Spinal cord (tissue), 10 donors: ENCODE measurements around the gene RCAN2. TPM values are rescaled to one million over a fixed set of nuclear protein-coding genes. Genes with fewer than 3 reads are reported as not detected.
A peak's percentile ranks its signal among the peaks of the same experiment; 100 is the strongest.
"Not testable (repeated sequence)": the region's sequence is repeated elsewhere in the genome, so short reads cannot be mapped to it uniquely, and the experiment has no call there.

Experiments used
- DNase-seq, 6 donors: peaks; one replicate each; pipeline versions ENCODE4 v3.0.0 to v3.0.0-alpha.2; 2013 to 2015; ENCODE audit warnings: low spot score in 6 of 6, low read depth in 4 of 6
- H3K27ac ChIP-seq: one replicate; pipeline ENCODE4 v1.5.1; 2013; ENCODE audit warnings: low read depth, low read length, control low read depth
- H3K27me3 ChIP-seq: one replicate; pipeline ENCODE4 v1.6.1; 2013; ENCODE audit warnings: low read length; ENCODE audit not compliant: control insufficient read depth, insufficient read depth
- H3K36me3 ChIP-seq: one replicate; pipeline ENCODE4 v1.6.1; 2013; ENCODE audit warnings: low read length; ENCODE audit not compliant: control insufficient read depth, insufficient read depth
- H3K4me1 ChIP-seq: one replicate; pipeline ENCODE4 v1.6.1; 2013; ENCODE audit warnings: low read length; ENCODE audit not compliant: control insufficient read depth, insufficient read depth
- H3K4me3 ChIP-seq: one replicate; pipeline ENCODE4 v1.5.1; 2013; ENCODE audit warnings: low read depth, low read length, control low read depth
- H3K9me3 ChIP-seq: one replicate; pipeline ENCODE4 v1.6.1; 2013; ENCODE audit warnings: low read length; ENCODE audit not compliant: control insufficient read depth, insufficient read depth
- WGBS: methylation state at CpG from one replicate; pipeline ENCODE4 v1.1.5; 2013; ENCODE audit warnings: missing lambda C conversion rate; ENCODE audit not compliant: insufficient coverage; 5-methylcytosine and 5-hydroxymethylcytosine counted together
- polyA plus RNA-seq, 2 donors: library from polyadenylated mRNA; unstranded; fragments of 120-200 nt; gene quantifications; one replicate each; pipeline ENCODE4 v1.2.1, GENCODE V29; 2013; ENCODE audit not compliant: insufficient read length in 2 of 2
- total RNA-seq, 2 donors: library from RNA; depleted of rRNA in 1 of 2; stranded (reverse); fragments of 120-200 nt in 1 of 2; fragments of >200 nt in 1 of 2; gene quantifications; one replicate each; pipeline versions ENCODE4 v1.2.3 to v1.2.4, GENCODE V29; 2013 to 2014
- donor health status: healthy.

Gene RCAN2
- total and polyA plus RNA-seq, 4 donors = 16.4 to 80.3 (median 60.3) TPM

DNA sequence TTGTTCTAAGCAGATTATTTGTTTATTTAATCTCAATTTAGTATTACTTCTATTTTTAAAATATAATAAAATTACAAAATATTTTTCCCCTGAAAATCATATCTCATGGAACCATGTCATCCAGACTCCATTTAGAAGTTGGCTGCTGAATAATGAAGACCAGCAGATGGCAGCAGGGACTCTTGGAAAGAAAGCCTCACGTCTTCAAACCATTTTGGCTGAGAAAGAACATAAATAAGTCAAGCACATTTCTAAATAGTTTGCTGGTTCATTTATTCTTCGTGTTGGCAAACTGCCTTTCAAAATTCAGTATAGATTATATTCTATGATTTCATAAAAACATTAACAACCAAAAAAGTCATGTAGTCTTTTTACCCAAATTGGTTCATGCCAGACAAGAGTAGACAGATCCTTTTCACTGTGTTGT is 71.7 kb downstream of the RCAN2 start:
- DNase-seq = peak; percentile 50 to 95 (median 68)
- Histone ChIP-seq H3K27ac (no peak overlapping the region), H3K4me1 (no peaks in the 10 kb centered on the region), H3K36me3 (no peaks in the 10 kb centered on the region), H3K27me3 (no peaks in the 10 kb centered on the region), H3K9me3 (no peaks in the 10 kb centered on the region), H3K4me3 (no peak overlapping the region)
- WGBS = no CpG with 5 or more reads among the region's 2 CpGs

DNA sequence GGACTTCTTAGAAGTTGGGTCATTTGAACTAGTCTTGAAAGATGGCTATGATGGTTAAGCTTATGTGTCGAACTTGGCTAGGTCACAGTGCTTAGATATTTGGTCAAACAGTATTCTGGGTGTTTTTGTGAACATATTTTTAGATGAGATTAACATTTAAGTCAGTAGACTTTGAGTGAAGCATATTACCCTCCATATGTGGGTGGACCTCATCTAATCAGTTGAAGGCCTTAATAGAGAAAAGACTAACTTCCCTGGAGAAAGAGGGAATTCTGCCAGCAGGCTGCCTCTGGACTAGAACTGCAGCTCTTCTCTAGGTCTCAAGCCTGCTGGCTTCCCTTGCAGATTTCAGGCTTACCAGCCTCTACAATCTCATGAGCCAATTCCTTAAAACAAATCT is 76.9 kb downstream of the RCAN2 start:
- no peaks in the 10 kb centered on the region for H3K4me1 ChIP-seq
- no peak overlapping the region for H3K27ac ChIP-seq
- no peaks in the 10 kb centered on the region for H3K9me3 ChIP-seq
- no peaks in the 10 kb centered on the region for H3K27me3 ChIP-seq
- no peaks in the 10 kb centered on the region for H3K36me3 ChIP-seq
- no peak for DNase-seq
- WGBS = 100% methylated on average over 1 of the region's 1 CpG
- no peak overlapping the region for H3K4me3 ChIP-seq

DNA sequence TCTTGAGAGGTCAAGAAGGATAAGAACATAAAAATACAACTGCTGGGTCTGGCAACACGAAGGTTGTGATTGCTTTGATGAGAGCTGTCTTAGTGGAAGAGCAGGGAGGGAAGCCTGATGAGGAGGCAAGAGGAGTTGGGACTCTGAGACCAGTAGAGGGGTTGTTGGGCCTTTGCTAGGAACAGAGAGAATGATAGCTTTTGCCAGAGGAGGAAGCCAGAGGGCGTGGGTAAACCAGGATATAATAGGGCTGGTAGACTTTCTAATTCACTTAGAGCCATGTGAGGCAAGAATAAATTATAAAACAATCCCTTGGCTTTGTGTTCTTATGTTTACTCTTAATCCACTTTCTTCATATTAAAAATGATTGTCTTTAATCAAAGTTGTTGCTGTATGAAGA is 78.6 kb downstream of the RCAN2 start:
- 29% methylated on average over 1 of the region's 2 CpGs for WGBS
- Histone ChIP-seq H3K9me3 (no peaks in the 10 kb centered on the region), H3K27me3 (no peaks in the 10 kb centered on the region), H3K4me1 (no peaks in the 10 kb centered on the region), H3K27ac (no peak overlapping the region), H3K36me3 (no peaks in the 10 kb centered on the region), H3K4me3 (no peak overlapping the region)
- DNase-seq = no peak

DNA sequence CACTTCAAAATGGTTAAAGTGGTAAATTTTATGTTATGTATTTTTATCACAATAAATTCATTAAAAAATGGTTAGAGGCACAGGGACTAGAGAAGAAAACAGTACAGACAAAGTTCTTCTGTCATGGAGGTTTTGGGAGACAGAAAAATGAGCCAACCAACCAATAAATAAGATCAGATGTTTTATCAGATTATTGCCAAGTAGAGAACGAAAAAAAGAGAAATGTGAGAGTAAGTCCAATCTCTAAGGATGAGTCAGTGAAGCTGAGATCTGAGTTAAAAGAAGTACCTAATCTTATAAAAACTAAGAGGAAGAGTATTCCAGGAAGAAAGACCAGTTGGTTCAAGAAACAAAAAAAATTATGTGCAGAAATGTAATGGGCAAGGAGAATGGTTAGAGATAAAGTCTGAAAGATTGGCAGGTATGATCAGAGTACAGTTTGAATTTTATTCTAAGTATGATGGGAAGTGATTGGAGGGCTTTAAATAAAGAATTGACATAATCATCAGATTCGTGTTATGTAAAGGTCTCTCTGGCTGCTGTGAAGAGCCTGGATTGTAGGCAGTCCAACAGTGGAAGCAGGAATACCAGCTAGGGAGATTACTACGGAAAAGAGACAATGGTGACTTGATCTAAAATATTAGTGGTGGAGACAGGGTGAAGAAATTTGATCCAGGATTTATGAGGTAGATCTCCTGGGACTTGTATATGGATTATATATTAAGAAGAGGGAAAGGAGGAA is 79.6 kb downstream of the RCAN2 start:
- no peak for DNase-seq
- 83% methylated on average over 2 of the region's 3 CpGs for WGBS
- H3K27me3 ChIP-seq = no peaks in the 10 kb centered on the region
- no peak overlapping the region for H3K4me3 ChIP-seq
- no peaks in the 10 kb centered on the region for H3K9me3 ChIP-seq
- no peaks in the 10 kb centered on the region for H3K4me1 ChIP-seq
- no peak overlapping the region for H3K27ac ChIP-seq
- no peaks in the 10 kb centered on the region for H3K36me3 ChIP-seq

DNA sequence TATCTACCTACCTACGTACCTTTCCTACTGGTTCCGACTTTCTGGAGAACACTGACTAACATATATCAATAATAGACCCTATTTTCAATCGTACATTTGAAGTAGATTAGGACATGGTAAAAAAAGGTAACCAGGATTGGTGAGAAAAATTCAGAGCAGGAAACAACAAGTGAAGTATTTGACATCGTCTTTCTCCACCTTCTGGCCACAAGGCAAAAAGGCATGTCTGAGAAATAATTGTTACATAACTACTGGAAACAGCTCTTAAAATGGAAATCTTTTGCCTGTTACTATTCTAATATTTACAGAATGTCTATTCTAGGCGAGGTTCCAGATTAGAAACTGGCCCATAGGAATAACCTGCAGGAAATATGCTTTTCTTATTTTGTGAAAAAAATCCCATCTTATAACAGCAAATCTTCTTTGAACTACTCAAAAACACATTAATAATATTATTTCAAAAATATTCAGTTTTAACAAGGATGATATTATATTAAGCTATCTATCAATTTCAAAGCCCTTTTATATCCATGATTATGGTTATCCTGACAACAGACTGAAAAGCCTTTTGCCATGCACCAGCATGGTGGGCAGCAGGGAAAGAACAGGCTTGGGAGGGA is 80.8 kb downstream of the RCAN2 start:
- Histone ChIP-seq H3K4me1 (no peaks in the 10 kb centered on the region), H3K36me3 (no peaks in the 10 kb centered on the region), H3K9me3 (no peaks in the 10 kb centered on the region), H3K27ac (no peak overlapping the region), H3K4me3 (no peak overlapping the region), H3K27me3 (no peaks in the 10 kb centered on the region)
- WGBS = no CpG with 5 or more reads among the region's 5 CpGs
- DNase-seq = peak in 5 of 6 donors; percentile 27 to 87 (median 49)

DNA sequence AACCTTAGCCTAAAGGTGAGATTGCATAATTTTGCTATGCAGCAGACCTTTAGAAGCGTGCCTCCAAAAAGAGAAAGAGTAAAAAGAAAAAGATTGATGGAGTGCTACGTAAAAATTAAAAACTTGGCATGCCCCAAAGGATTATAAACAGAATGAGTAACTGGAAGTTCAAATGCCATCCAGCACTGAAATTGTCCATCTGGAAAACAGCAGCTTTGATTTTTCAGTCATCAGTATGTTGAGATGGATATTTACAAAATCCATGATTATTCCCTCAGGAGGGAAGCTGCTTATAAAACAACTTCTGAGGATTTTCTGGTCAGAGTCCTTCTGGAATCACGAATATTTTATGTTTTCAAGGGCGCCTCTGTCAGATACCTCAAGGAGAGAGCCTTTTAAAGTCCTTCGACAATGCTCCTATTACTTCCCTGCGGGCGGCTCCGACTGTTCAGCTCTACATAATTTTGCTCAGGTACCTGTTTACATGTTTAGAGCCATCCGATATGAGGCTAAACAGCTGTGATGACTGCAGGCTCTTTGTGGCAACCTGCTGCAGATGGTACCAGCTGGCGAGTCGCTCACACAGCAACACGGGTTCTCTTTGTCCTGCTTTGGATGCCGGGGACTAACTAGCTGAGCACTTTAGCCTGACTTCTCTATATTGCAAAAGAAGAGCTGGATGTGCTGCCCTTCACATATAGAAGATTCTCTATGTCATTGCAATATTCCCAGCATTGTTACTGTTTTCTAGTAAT is 83.3 kb downstream of the RCAN2 start:
- DNase-seq = peak in 2 of 6 donors; percentile 8 to 67
- no peaks in the 10 kb centered on the region for H3K27me3 ChIP-seq
- WGBS = 61% methylated on average over 11 of the region's 13 CpGs
- no peak overlapping the region for H3K27ac ChIP-seq
- H3K9me3 ChIP-seq = no peaks in the 10 kb centered on the region
- no peaks in the 10 kb centered on the region for H3K4me1 ChIP-seq
- no peaks in the 10 kb centered on the region for H3K36me3 ChIP-seq
- H3K4me3 ChIP-seq = no peak overlapping the region

DNA sequence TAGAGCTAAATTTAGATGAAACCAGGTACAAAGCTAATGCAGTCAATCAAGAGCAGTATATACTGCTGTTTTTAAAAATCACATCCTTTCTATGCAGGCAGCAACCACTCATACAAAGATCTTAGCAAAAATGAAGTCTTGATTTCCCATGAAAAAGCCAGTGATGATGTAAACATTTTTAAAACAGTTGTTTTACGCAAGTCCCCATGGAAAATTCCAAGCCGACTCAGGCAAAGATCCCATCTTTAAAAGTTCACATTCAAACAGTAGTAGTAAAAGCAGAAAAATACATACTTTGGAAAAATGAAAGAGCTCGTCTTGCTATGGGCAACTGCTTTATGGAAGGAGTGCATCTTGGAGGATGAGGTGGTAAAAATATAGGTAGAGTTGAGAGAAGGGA is 84.0 kb downstream of the RCAN2 start:
- Histone ChIP-seq H3K36me3 (no peaks in the 10 kb centered on the region), H3K9me3 (no peaks in the 10 kb centered on the region)
- no CpG with 5 or more reads among the region's 3 CpGs for WGBS

DNA sequence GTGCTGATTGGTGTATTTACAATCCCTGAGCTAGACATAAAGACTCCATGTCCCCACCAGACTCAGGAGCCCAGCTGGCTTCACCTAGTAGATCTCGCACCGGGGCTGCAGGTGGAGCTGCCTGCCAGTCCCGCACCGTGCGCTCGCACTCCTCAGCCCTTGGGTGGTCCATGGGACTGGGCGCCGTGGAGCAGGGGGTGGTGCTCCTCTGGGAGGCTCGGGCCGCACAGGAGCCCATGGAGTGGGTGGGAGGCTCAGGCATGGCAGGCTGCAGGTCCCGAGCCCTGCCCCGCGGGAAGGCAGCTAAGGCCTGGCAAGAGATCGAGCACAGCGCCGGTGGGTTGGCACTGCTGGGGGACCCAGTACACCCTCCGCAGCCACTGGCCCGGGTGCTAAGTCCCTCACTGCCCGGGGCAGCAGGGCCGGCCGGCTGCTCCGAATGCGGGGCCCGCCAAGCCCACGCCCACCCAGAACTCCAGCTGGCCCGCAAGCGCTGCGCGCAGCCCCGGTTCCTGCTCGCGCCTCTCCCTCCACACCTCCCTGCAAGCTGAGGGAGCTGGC is 85.5 kb downstream of the RCAN2 start:
- not testable (repeated sequence) for H3K9me3 ChIP-seq, H3K4me1 ChIP-seq, DNase-seq, H3K4me3 ChIP-seq, H3K36me3 ChIP-seq, H3K27ac ChIP-seq, H3K27me3 ChIP-seq
- 97% methylated on average over 12 of the region's 32 CpGs for WGBS

More for the DNA sequence above, 84.0 kb downstream of the RCAN2 start:
- H3K27me3 ChIP-seq = no peaks in the 10 kb centered on the region
- H3K4me3 ChIP-seq = no peak overlapping the region
- no peaks in the 10 kb centered on the region for H3K4me1 ChIP-seq
- no peak for DNase-seq
- H3K27ac ChIP-seq = no peak overlapping the region

DNA sequence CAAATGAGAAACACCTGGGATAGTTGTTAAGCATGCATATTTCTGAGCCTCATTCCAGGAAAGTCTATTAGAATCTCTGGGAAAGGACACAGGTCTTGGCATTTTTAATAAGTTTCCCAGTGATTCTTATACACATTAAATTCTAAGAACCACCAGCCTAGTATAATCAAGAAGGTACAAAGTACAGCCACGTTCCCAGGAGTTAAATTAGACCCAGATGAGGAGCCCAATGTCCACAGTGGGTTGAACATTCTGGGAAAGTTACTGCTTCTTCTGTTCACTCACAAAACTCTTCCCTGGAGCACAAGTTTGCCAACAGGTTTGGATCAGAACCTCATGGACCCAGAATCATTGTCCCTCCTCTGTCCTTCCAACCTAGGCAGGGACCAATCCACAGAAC is 90.4 kb downstream of the RCAN2 start:
- Histone ChIP-seq H3K9me3 (no peaks in the 10 kb centered on the region), H3K27ac (no peak overlapping the region), H3K4me1 (no peaks in the 10 kb centered on the region), H3K4me3 (no peak overlapping the region), H3K36me3 (no peaks in the 10 kb centered on the region), H3K27me3 (no peaks in the 10 kb centered on the region)
- DNase-seq = no peak
- WGBS = no CpG with 5 or more reads among the region's 1 CpG
